Activated T-helper 2 cell treated with anti-CD3 and anti-CD28 coated beads, Interferon-gamma antibody, Interleukin-2, Interleukin-4, amounts not matched to agents 10 μg/mL and 5 μg/mL and 100 μg/mL, durations not matched to agents 14 hours and 24 hours and 36 hours (primary cell): Measurements from ENCODE around the gene RAB27B. TPM values are rescaled to one million over a fixed set of nuclear protein-coding genes. Genes with fewer than 3 reads are reported as not detected.

Source experiments
- DNase-seq: peaks from one replicate; pipeline ENCODE4 v3.0.0; 2021; ENCODE audit warnings: low spot score
- H3K27ac Mint-ChIP-seq: one replicate; pipeline ENCODE4 v1.8.0; 2021; ENCODE audit warnings: mixed read lengths
- H3K27me3 Mint-ChIP-seq: one replicate; pipeline ENCODE4 v1.8.0; 2021; ENCODE audit warnings: low read depth, mixed read lengths
- H3K36me3 Mint-ChIP-seq: one replicate; pipeline ENCODE4 v1.8.0; 2021; ENCODE audit warnings: low read depth, mixed read lengths
- H3K4me1 Mint-ChIP-seq: one replicate; pipeline ENCODE4 v1.8.0; 2021; ENCODE audit warnings: low read depth, mixed read lengths
- H3K4me3 Mint-ChIP-seq: one replicate; pipeline ENCODE4 v1.8.0; 2021; ENCODE audit warnings: low read depth, mild to moderate bottlenecking, moderate library complexity, mixed read lengths
- H3K9me3 Mint-ChIP-seq: one replicate; pipeline ENCODE4 v1.8.0; 2021; ENCODE audit warnings: mixed read lengths
- intact Hi-C: fragments of 100-400 bp; cut with micrococcal nuclease; formaldehyde crosslinking; loops from one replicate; pipeline ENCODE4 v1.15.1; 2023
- total RNA-seq: library from RNA; stranded (reverse); gene quantifications from 2 replicates; pipeline ENCODE4 v1.2.3, GENCODE V29; 2022

The RAB27B gene
- total RNA-seq, 1 donor from 2014 or later = 0.75 TPM

DNA sequence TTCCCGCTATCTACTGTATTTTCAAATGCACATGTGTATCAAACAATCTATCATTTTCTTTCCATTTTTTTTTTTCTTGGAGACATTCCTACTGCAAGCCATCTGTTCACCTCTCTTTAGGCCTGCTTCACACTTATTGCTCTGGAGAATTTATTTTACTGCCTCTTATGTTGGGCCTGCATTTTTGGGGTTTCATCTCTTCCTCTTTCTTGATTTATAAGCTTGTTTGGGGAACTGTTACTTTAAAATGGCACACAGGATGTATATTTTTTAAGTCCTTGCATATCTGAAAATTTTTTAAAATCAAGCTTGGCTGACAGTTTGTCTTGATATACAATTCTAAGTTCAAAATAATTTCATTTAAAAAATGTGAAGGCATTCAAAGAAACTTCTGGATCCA lies 3.5 kb upstream of the RAB27B start:
- Mint-ChIP-seq H3K27me3 (peaks cover 42% of the 10 kb centered on the region), H3K27ac (no peak overlapping the region), H3K36me3 (no peaks in the 10 kb centered on the region), H3K4me3 (no peak overlapping the region), H3K9me3 (no peaks in the 10 kb centered on the region), H3K4me1 (peaks cover 15% of the 10 kb centered on the region)
- intact Hi-C loops = no loop called here
- no peak for DNase-seq

DNA sequence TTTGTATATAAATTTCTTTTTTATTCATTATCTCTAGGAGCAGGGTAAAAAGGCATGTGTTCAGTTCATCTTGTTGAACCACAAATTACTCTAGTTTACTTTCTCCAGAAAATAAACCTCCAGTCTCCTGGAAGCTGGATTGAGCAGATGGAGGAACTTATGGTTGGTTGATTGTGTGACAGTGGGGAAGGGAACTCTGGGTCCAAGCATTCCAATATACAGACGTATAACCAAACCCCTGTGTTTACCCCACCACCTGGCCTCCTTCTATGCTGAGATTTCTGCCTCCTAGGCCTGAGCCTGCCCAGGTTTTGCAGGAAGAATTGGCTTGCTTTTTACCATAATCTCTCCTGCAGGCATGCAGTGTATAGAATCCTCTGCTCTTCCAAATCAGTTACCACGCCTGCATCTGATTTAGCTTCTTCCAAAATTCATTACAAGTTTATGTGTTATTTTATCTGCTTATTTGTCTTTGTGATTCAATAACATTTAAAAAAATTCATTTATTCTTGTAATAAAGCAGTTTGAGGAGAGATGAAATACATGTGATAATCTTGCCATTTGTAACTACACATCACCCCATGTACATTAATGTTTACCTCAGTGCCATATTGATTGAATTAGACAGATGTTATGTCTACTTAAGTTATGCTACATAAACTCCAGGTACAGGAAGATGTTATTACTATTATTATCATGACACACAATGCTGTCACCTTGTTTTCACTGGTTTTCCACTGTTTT lies 2.5 kb upstream of the RAB27B start:
- H3K4me3 Mint-ChIP-seq = no peak overlapping the region
- no peak overlapping the region for H3K27ac Mint-ChIP-seq
- H3K27me3 Mint-ChIP-seq = peaks cover 39% of the 10 kb centered on the region
- no peaks in the 10 kb centered on the region for H3K36me3 Mint-ChIP-seq
- no peak for DNase-seq
- H3K9me3 Mint-ChIP-seq = no peaks in the 10 kb centered on the region
- intact Hi-C loops = no loop called here
- peaks cover 18% of the 10 kb centered on the region for H3K4me1 Mint-ChIP-seq

DNA sequence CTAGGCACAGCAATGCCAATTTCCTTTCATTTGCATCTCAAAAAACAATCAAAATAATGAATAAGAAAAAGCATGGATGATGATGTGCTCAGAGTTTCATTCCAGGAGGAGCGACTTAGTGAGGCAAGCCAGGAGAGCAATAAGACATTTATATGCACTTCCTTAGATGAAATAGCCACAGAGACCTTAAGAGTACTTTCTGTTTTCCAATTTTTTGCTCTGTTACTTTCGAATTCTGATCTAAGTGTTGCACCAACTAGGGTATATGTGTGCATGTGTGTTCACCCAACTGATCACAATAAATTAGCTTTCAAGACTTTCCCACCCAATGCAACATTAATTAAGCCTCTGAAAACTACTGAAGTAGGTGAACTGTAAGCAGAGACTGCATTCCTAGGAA lies 709 bp downstream of the RAB27B start:
- peaks cover 22% of the 10 kb centered on the region for H3K4me1 Mint-ChIP-seq
- peaks cover 13% of the 10 kb centered on the region for H3K9me3 Mint-ChIP-seq
- no peak for DNase-seq
- intact Hi-C loops = loop anchor here (1.0 to 2.0 kb wide), 4 partner anchors 7 to 110 kb away; no protein-coding TSS in a partner anchor
- peaks cover 21% of the 10 kb centered on the region for H3K27me3 Mint-ChIP-seq
- no peak overlapping the region for H3K27ac Mint-ChIP-seq
- peak overlapping the region; percentile 82 for H3K4me3 Mint-ChIP-seq
- peaks cover 16% of the 10 kb centered on the region for H3K36me3 Mint-ChIP-seq

DNA sequence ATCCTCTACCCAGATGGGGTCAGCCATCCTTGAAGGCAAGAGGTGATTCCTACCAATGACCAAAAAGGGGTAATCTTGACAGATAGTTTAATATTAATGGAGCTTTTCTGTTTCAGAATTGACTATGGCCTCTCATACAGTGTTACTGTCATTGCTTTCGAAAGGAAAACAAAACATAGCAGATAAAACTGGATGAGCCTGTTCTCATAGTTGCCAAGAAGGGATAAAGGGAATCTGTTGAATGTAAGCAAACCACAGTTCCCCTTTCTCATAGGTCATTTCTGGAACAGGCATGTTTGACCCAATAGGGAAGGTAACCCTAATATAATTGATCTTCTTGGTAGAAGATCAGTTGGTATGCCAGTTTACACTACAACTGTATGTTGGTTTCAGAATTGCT lies 1.6 kb downstream of the RAB27B start:
- intact Hi-C loops = loop anchor here (2.0 to 10.0 kb wide), 3 partner anchors 23 to 565 kb away; partner anchors contain the start of gene POLI
- Mint-ChIP-seq H3K4me3 (no peak overlapping the region), H3K36me3 (peaks cover 16% of the 10 kb centered on the region), H3K4me1 (peaks cover 24% of the 10 kb centered on the region), H3K27me3 (peaks cover 14% of the 10 kb centered on the region), H3K9me3 (peaks cover 13% of the 10 kb centered on the region), H3K27ac (no peak overlapping the region)
- no peak for DNase-seq

DNA sequence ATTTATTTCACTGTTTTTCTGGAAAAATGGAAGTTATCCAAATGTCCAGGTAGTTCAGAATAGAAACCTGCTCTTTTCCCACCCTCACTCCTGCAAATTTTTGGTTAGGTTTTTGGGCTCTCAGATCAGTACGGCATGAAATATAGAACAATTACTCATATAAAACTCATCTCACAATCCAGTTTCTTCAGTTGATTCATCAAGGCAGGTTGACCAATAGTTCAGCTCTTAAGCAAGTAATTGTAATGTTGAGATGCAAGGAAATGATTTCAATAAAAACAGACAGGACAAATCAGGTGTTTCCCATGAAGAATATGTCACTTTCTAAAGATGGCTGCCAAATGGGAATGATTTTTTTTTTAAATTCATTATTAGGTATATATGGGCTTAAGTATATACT lies 2.0 kb downstream of the RAB27B start:
- Mint-ChIP-seq H3K27ac (no peak overlapping the region), H3K36me3 (peaks cover 16% of the 10 kb centered on the region), H3K9me3 (peaks cover 13% of the 10 kb centered on the region), H3K4me1 (peaks cover 25% of the 10 kb centered on the region), H3K4me3 (peak overlapping the region; percentile 26), H3K27me3 (peaks cover 12% of the 10 kb centered on the region)
- intact Hi-C loops = loop anchor here (10.0 kb wide), 1 partner anchor 565 kb away; the partner anchor contains the start of gene POLI
- DNase-seq = no peak

DNA sequence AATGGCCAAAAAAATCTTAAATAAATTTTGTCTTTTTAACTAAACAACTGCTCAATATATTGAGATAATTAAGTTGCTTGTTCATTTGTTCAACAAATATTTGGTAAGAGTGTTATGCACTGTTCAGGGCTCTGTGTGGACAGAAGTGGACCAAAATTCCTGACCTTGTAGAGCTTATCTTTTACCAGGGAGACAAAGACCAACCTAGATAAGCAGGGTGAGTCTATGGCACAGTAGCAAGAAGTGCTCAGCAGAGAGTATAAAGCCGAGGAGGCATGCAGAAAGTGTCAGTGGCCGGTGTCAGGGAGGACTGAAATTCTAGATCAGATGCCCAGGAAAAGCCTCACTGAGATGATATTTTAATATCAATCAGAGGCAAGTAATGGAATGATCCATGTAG lies 2.6 kb downstream of the RAB27B start:
- Mint-ChIP-seq H3K4me3 (no peak overlapping the region), H3K9me3 (peaks cover 13% of the 10 kb centered on the region), H3K36me3 (peaks cover 16% of the 10 kb centered on the region), H3K27ac (no peak overlapping the region), H3K4me1 (peaks cover 31% of the 10 kb centered on the region), H3K27me3 (peaks cover 11% of the 10 kb centered on the region)
- intact Hi-C loops = loop anchor here (10.0 kb wide), 1 partner anchor 566 kb away; the partner anchor contains the start of gene POLI
- DNase-seq = no peak

DNA sequence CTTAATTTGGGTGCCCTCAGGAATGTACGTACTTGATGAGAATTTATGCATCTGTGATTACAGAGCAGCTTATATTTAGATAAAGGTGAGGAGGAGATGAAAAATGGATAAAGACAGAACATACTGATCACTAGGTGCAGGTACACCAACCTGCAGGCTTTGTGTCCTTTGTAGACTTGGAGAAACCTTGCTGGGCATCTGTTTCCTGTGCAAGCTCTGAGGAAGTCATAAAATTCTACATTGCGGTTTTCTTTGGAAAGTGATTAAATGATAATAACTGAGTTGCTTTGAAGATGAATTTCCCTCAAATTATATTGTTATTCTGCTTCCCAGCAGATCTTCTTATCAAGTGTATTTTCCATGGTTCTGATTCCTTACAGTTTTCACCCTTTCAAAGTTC lies 7.7 kb downstream of the RAB27B start:
- H3K36me3 Mint-ChIP-seq = peaks cover 19% of the 10 kb centered on the region
- no peak for DNase-seq
- H3K27me3 Mint-ChIP-seq = peaks cover 4% of the 10 kb centered on the region
- peaks cover 26% of the 10 kb centered on the region for H3K4me1 Mint-ChIP-seq
- intact Hi-C loops = loop anchor here (1.0 to 10.0 kb wide), 4 partner anchors 8 to 571 kb away; partner anchors contain the start of genes POLI and RAB27B
- peaks cover 12% of the 10 kb centered on the region for H3K9me3 Mint-ChIP-seq
- peak overlapping the region; percentile 74 for H3K27ac Mint-ChIP-seq
- peak overlapping the region; percentile 49 for H3K4me3 Mint-ChIP-seq

DNA sequence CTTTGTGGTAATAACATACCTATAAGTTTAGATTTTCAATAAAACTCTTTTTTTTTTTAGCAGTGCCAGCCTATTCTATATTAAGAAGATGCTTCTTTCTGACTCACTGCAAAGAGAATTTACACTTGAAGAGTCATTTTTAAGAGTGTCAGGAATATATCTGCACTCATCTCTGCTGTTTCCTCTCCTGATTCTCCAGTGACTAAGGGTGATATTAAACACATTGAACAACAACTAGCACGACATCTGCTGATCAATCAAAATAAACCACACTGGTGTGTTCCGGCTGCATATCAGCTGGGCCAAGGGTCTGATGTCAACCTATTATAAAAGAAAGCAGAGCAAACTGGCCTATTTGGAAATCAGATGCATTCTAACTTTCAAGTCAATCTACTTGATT lies 15.0 kb downstream of the RAB27B start:
- H3K36me3 Mint-ChIP-seq = no peaks in the 10 kb centered on the region
- no peak overlapping the region for H3K27ac Mint-ChIP-seq
- no peak for DNase-seq
- H3K4me3 Mint-ChIP-seq = no peak overlapping the region
- intact Hi-C loops = no loop called here
- H3K4me1 Mint-ChIP-seq = peaks cover 3% of the 10 kb centered on the region
- H3K27me3 Mint-ChIP-seq = peaks cover 2% of the 10 kb centered on the region
- no peaks in the 10 kb centered on the region for H3K9me3 Mint-ChIP-seq

DNA sequence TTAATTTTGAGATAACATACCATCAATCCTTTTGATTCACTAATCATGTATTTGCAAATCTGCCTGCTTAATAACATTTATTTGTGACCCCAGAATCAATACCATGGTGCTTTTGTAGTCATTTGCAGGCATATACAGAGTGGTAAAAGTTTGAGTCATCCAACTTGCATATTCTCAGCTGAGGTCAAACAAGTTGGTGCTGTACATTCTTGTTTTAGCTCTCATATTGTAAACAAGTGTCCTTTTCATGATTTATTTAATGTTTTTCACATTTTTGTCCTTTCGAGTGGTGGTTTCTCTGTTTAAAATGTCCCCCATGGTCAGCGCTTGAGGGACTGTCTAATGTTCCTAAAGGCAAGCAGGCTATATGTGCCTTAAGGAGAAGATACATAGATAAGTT lies 17.5 kb downstream of the RAB27B start:
- no peak for DNase-seq
- no peak overlapping the region for H3K27ac Mint-ChIP-seq
- no peaks in the 10 kb centered on the region for H3K9me3 Mint-ChIP-seq
- H3K4me1 Mint-ChIP-seq = peaks cover 3% of the 10 kb centered on the region
- intact Hi-C loops = no loop called here
- no peaks in the 10 kb centered on the region for H3K36me3 Mint-ChIP-seq
- H3K27me3 Mint-ChIP-seq = peaks cover 2% of the 10 kb centered on the region
- no peak overlapping the region for H3K4me3 Mint-ChIP-seq

DNA sequence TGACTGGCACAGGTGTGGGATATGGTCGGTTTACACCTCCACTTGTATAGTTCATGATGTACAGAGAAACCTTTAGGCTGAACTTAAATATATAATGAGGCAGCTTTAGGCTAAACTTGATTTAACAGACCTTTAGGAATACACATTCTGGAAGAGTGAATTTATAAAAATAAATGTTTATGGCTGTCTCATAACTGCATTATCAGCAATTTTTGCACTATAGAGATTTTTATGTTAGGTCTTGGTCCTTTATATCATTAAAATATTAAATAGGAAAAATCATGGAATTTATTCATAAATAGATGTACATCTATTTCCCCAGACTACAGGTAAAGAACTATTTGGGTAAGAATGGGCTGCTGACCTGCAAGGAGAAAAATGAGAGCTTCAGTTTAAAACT lies 19.8 kb downstream of the RAB27B start:
- intact Hi-C loops = no loop called here
- Mint-ChIP-seq H3K4me3 (no peak overlapping the region), H3K27ac (no peak overlapping the region), H3K36me3 (no peaks in the 10 kb centered on the region), H3K9me3 (no peaks in the 10 kb centered on the region), H3K4me1 (peaks cover 14% of the 10 kb centered on the region), H3K27me3 (peaks cover 4% of the 10 kb centered on the region)
- no peak for DNase-seq

DNA sequence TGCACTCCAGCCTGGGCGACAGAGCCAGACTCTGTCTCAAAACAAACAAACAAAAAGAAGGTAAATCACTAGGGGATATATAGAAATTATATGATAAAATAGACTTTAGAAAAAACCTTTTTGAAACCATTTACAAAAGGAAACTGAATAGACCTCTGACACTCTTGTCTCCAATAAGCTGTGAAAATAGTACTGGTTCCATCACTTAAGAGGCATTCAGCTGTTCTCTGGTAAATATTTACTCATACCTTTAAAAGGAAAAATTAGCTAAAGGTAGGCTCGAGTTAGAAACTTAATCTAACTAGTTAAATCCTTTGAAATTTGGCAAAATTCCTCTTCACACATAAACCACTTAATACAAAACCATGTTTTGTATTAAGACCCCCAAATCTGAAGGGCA lies 21.4 kb downstream of the RAB27B start:
- Mint-ChIP-seq H3K9me3 (no peaks in the 10 kb centered on the region), H3K27ac (no peak overlapping the region), H3K27me3 (peaks cover 4% of the 10 kb centered on the region), H3K36me3 (no peaks in the 10 kb centered on the region), H3K4me3 (no peak overlapping the region), H3K4me1 (peaks cover 18% of the 10 kb centered on the region)
- intact Hi-C loops = loop anchor here (5.0 kb wide), 1 partner anchor 133 kb away; no protein-coding TSS in a partner anchor
- no peak for DNase-seq

DNA sequence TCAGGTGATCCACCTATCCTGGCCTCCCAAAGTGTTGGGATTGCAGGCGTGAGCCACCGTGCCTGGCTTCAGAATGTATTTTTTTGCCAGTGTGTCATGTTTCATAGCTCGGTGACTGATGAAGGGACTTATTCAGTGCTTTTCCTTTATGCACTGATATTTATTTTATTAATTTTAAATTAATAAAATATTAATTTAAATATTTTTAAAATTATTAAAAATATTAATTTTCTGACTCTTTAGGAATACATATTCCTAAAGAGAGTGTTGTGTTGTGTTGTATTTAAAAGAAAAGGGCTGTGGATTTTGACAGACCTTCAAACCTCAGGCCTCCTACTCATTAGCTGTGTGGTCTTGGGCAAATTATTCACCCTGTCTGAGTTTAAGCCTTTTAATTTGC lies 22.3 kb downstream of the RAB27B start:
- intact Hi-C loops = loop anchor here (5.0 kb wide), 1 partner anchor 132 kb away; no protein-coding TSS in a partner anchor
- DNase-seq = no peak
- no peak overlapping the region for H3K27ac Mint-ChIP-seq
- H3K36me3 Mint-ChIP-seq = no peaks in the 10 kb centered on the region
- H3K9me3 Mint-ChIP-seq = no peaks in the 10 kb centered on the region
- H3K4me1 Mint-ChIP-seq = peaks cover 18% of the 10 kb centered on the region
- peaks cover 2% of the 10 kb centered on the region for H3K27me3 Mint-ChIP-seq
- H3K4me3 Mint-ChIP-seq = no peak overlapping the region
